DOHH2 (cell line): ENCODE results near the gene PAPOLA.

ENCODE experiments used
- H3F3A ChIP-seq: fragments of 200-600 bp; sonication (generic), shearing (Covaris generic); 2 replicates; pipeline ENCODE4 v1.6.0; 2016; ENCODE audit warnings: antibody characterized with exemption, mild to moderate bottlenecking; ENCODE audit not compliant: control insufficient read depth, insufficient read depth
- H3K27ac ChIP-seq: fragments of 200-600 bp; sonication (generic); 2 replicates; pipeline ENCODE4 v1.5.1; 2014; ENCODE audit warnings: low read depth, mild to moderate bottlenecking, low read length, moderate library complexity
- H3K27me3 ChIP-seq: fragments of 200-600 bp; sonication (generic); 2 replicates; pipeline ENCODE4 v1.6.1; 2014; ENCODE audit warnings: mild to moderate bottlenecking, low read length, mixed read lengths; ENCODE audit not compliant: control insufficient read depth
- H3K36me3 ChIP-seq: fragments of 200-600 bp; sonication (generic); 2 replicates; pipeline ENCODE4 v1.6.1; 2014; ENCODE audit warnings: mild to moderate bottlenecking, low read length, moderate library complexity, mixed read lengths; ENCODE audit not compliant: control insufficient read depth
- H3K4me1 ChIP-seq: fragments of 200-600 bp; sonication (generic); 2 replicates; pipeline ENCODE4 v1.6.1; 2014; ENCODE audit warnings: mild to moderate bottlenecking, low read length, mixed read lengths; ENCODE audit not compliant: control insufficient read depth
- H3K4me2 ChIP-seq: fragments of 200-600 bp; sonication (generic); 2 replicates; pipeline ENCODE4 v1.6.0; 2014; ENCODE audit warnings: mild to moderate bottlenecking, low read length, moderate library complexity
- H3K4me3 ChIP-seq: fragments of 200-600 bp; sonication (generic); 2 replicates; pipeline ENCODE4 v1.5.1; 2014; ENCODE audit warnings: mild to moderate bottlenecking, low read length, mixed read lengths
- H3K79me2 ChIP-seq: fragments of 200-600 bp; sonication (generic); 2 replicates; pipeline ENCODE4 v1.6.1; 2014; ENCODE audit warnings: mild to moderate bottlenecking, low read length, mixed read lengths; ENCODE audit not compliant: control insufficient read depth
- H3K9me2 ChIP-seq: fragments of 200-600 bp; sonication (generic); replicated peaks from 2 replicates; pipeline ENCODE4 v1.6.1; 2014; ENCODE audit warnings: mild to moderate bottlenecking, low read length, mixed read lengths; ENCODE audit not compliant: control insufficient read depth
- H3K9me3 ChIP-seq: fragments of 200-600 bp; sonication (generic); 2 replicates; pipeline ENCODE4 v1.6.1; 2014; ENCODE audit warnings: antibody characterized with exemption, low read length, mixed read lengths; ENCODE audit not compliant: control insufficient read depth, insufficient read depth
- H4K20me1 ChIP-seq: fragments of 200-600 bp; sonication (generic); 2 replicates; pipeline ENCODE4 v1.6.0; 2014; ENCODE audit warnings: low read depth, mild to moderate bottlenecking, antibody characterized with exemption, low read length, moderate library complexity; ENCODE audit not compliant: control insufficient read depth, insufficient read depth
- CTCF ChIP-seq: fragments of 200-600 bp; sonication (generic); IDR thresholded peaks from one replicate; pipeline ENCODE4 v1.5.1; 2014; ENCODE audit warnings: antibody characterized with exemption, mild to moderate bottlenecking, low read depth, low read length; ENCODE audit not compliant: poor library complexity, severe bottlenecking
- EZH2phosphoT487 ChIP-seq: fragments of 200-600 bp; sonication (generic); IDR thresholded peaks from 2 replicates; pipeline ENCODE4 v1.6.1; 2017; ENCODE audit warnings: borderline replicate concordance, mild to moderate bottlenecking, antibody characterized with exemption, low read length, moderate library complexity, mixed read lengths

PAPOLA gene

DNA sequence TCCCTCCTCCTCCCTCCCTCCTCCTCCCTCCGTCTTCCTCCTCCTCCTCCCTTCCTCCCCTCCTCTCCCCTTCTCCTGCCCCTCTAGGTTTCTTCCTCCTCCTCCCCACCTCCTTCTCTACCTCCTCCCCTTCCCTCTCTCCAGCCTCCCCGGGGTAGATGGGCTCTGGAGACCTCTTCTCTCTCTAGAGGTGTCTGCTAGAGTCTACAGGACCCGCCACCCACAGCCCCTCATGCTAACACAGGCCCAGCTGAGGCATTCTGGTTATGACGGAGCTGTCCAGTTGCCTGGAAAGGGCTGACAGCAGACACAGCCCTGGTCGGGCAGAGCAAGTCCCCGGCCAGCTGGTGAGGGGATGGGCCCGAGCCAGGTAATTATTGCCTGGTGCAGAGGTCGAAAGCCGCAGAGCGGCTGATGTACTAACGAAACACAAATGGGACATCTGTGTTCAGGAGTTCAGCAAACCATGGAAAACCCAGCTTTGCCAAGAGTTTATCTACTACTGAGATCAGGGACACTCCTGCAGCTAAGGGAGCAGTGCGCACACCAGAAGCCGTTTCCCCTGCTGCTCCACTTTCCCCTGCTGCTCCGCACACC, 96.2 kb downstream of the PAPOLA start:
- H3K9me2 ChIP-seq = no peaks in the 10 kb centered on the region
- no peaks in the 10 kb centered on the region for H3K36me3 ChIP-seq
- TF ChIP-seq CTCF (no peak), EZH2phosphoT487 (no peak)

GRCh38 chr14:96599076-96599475, 96.9 kb downstream of the PAPOLA start:
- no peaks in the 10 kb centered on the region for H3K36me3 ChIP-seq
- TF ChIP-seq EZH2phosphoT487 (no peak), CTCF (no peak)
- H3K27ac ChIP-seq = no peak overlapping the region
- H3K4me3 ChIP-seq = no peak overlapping the region
- H3K4me1 ChIP-seq = peaks cover 12% of the 10 kb centered on the region
- no peaks in the 10 kb centered on the region for H3K9me3 ChIP-seq
- H4K20me1 ChIP-seq = no peaks in the 10 kb centered on the region
- H3K4me2 ChIP-seq = no peak overlapping the region
- no peaks in the 10 kb centered on the region for H3K79me2 ChIP-seq
- H3F3A ChIP-seq = no peaks in the 10 kb centered on the region
- peaks cover 5% of the 10 kb centered on the region for H3K27me3 ChIP-seq
- H3K9me2 ChIP-seq = no peaks in the 10 kb centered on the region

More for the DNA sequence above, 96.2 kb downstream of the PAPOLA start:
- no peak overlapping the region for H3K4me2 ChIP-seq
- no peaks in the 10 kb centered on the region for H4K20me1 ChIP-seq
- no peaks in the 10 kb centered on the region for H3K79me2 ChIP-seq
- H3K9me3 ChIP-seq = no peaks in the 10 kb centered on the region
- H3K27ac ChIP-seq = no peak overlapping the region
- H3F3A ChIP-seq = no peaks in the 10 kb centered on the region
- H3K27me3 ChIP-seq = peaks cover 3% of the 10 kb centered on the region; the same call in 1 of the 2 replicates
- no peak overlapping the region for H3K4me3 ChIP-seq
- peaks cover 7% of the 10 kb centered on the region for H3K4me1 ChIP-seq

DNA sequence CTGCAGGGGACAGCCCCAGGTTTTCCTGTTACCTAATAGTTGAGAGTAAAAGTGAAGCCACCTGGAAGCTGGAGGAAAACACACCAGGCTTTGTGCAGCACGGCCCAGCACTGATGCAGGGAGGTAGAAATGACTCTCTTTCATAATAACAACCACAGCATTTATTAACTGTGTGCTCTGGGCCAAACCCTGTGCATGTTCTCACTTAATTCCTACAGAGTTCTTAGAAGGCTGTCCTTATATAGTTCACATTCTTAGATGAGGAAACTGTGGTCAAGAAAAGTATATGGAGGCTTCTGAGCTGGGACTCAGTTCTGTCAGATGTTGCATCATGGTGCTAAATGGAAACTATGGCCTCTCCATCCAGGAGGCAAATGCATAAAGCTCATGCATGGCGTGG, 100.0 kb downstream of the PAPOLA start:
- H3K4me2 ChIP-seq = no peak overlapping the region
- no peaks in the 10 kb centered on the region for H3K79me2 ChIP-seq
- no peaks in the 10 kb centered on the region for H3K9me3 ChIP-seq
- no peak overlapping the region for H3K27ac ChIP-seq
- no peaks in the 10 kb centered on the region for H4K20me1 ChIP-seq
- H3K9me2 ChIP-seq = no peaks in the 10 kb centered on the region
- H3K27me3 ChIP-seq = peaks cover 15% of the 10 kb centered on the region
- no peaks in the 10 kb centered on the region for H3K36me3 ChIP-seq
- peaks cover 18% of the 10 kb centered on the region for H3K4me1 ChIP-seq
- H3K4me3 ChIP-seq = no peak overlapping the region
- TF ChIP-seq CTCF = no peak
- TF ChIP-seq EZH2phosphoT487 = no peak
- no peaks in the 10 kb centered on the region for H3F3A ChIP-seq
